Measurements from ENCODE around the gene ZNF425. TPM values are rescaled to one million over a fixed set of nuclear protein-coding genes. Genes with fewer than 3 reads are reported as not detected.

Gene ZNF425
- total and polyA plus RNA-seq, 11 donors = 0.21 to 1.6 (median 0.91) TPM

GRCh38 chr7:149104749-149105148 lies 21.4 kb downstream of the ZNF425 start:
- ATAC-seq = no peak
- Histone ChIP-seq H3K9me3 (no peaks in the 10 kb centered on the region), H3K27me3 (no peaks in the 10 kb centered on the region), H3K27ac (no peak overlapping the region), H3K36me3 (peaks cover 0 to 3% (median 0%) of the 10 kb centered on the region in 9 donors), H3K4me3 (no peak overlapping the region), H3K4me1 (no peaks in the 10 kb centered on the region)
- TF ChIP-seq POLR2A (IDR thresholded peaks at IDR 0.05) = no peak
- no peak for TF ChIP-seq CTCF (IDR thresholded peaks at IDR 0.05)
- 94 to 96% (median 94%) methylated on average over 14 to 25 of the region's 25 CpGs for whole genome bisulfite sequencing, 4 donors
- DNase-seq = no peak
- intact Hi-C loops (cut with DNase I) = no loop called here

GRCh38 chr7:149104214-149104613 lies 21.9 kb downstream of the ZNF425 start:
- DNase-seq = no peak
- Histone ChIP-seq H3K27ac (no peak overlapping the region), H3K36me3 (peaks cover 0 to 3% (median 0%) of the 10 kb centered on the region in 9 donors), H3K9me3 (no peaks in the 10 kb centered on the region), H3K4me1 (no peaks in the 10 kb centered on the region), H3K27me3 (no peaks in the 10 kb centered on the region), H3K4me3 (no peak overlapping the region)
- intact Hi-C loops (cut with DNase I) = no loop called here
- no peak for TF ChIP-seq POLR2A (IDR thresholded peaks at IDR 0.05)
- TF ChIP-seq CTCF (IDR thresholded peaks at IDR 0.05) = no peak
- peak in 1 of 4 donors; percentile 15 for ATAC-seq
- 97 to 99% (median 97%) methylated on average over 31 to 35 of the region's 35 CpGs for WGBS, 4 donors

- Histone ChIP-seq H3K4me3 (no peak overlapping the region), H3K27ac (no peak overlapping the region), H3K9me3 (no peaks in the 10 kb centered on the region), H3K4me1 (no peaks in the 10 kb centered on the region), H3K27me3 (no peaks in the 10 kb centered on the region), H3K36me3 (peaks cover 0 to 3% (median 0%) of the 10 kb centered on the region in 9 donors)
- WGBS, 4 donors = 92 to 95% (median 95%) methylated on average over 5 to 9 of the region's 9 CpGs
- ATAC-seq (no peak), DNase-seq (no peak)
- TF ChIP-seq POLR2A (IDR thresholded peaks at IDR 0.05) (no peak), CTCF (IDR thresholded peaks at IDR 0.05) (no peak)
- intact Hi-C loops (cut with DNase I) = no loop called here
These were observed 22.7 kb downstream of the ZNF425 start for GRCh38 chr7:149103424-149103823.

GRCh38 chr7:149102666-149103065 lies 23.5 kb downstream of the ZNF425 start:
- Histone ChIP-seq H3K36me3 (peaks cover 0 to 3% (median 0%) of the 10 kb centered on the region in 9 donors), H3K9me3 (no peaks in the 10 kb centered on the region), H3K4me1 (no peaks in the 10 kb centered on the region), H3K27me3 (no peaks in the 10 kb centered on the region), H3K4me3 (no peak overlapping the region), H3K27ac (no peak overlapping the region)
- no peak for DNase-seq
- TF ChIP-seq POLR2A (IDR thresholded peaks at IDR 0.05) (no peak), CTCF (IDR thresholded peaks at IDR 0.05) (no peak)
- intact Hi-C loops (cut with DNase I) = no loop called here
- WGBS, 4 donors = 63 to 74% (median 71%) methylated on average over 1 of the region's 1 CpG
- ATAC-seq = no peak

All from heart left ventricle (tissue), 16 donors.